ENCODE results near the gene TNFRSF14. TPM values are rescaled to one million over a fixed set of nuclear protein-coding genes. Genes with fewer than 3 reads are reported as not detected.
"Not testable (repeated sequence)": the region's sequence is repeated elsewhere in the genome, so short reads cannot be mapped to it uniquely, and the experiment has no call there.

TNFRSF14 gene
- total and polyA plus RNA-seq, 2 experiments from 2014 or later = 0.24 to 0.75 TPM

DNA sequence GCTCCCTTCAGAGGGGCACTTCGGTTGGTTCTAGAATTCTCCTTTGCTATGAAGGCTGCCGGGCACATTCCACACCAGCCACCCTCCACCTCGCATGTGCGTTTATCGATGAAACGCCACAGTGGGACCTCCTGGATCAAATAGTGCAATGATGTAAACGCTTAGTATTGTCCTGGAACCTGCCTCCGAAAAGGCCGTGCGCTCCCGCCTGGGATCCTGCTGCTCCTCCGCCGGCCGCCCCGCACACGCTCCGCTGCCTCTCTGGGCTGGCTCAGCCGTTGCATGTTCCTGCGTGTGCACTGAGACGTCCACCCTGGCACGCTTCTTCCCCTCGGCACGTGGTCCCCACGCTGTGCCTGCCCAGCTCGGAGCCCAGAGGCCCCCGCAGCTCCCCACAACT, 4.0 kb upstream of the TNFRSF14 start:
- Histone ChIP-seq H3K36me3 (no peaks in the 10 kb centered on the region), H3K4me3 (no peak overlapping the region), H3K27ac (no peak overlapping the region), H3K4me1 (ENCODE audit: low read depth) (peaks cover 10% of the 10 kb centered on the region), H3K9me3 (ENCODE audit: low read depth) (no peaks in the 10 kb centered on the region), H3K27me3 (no peaks in the 10 kb centered on the region)
- TF ChIP-seq, protein P1, sequence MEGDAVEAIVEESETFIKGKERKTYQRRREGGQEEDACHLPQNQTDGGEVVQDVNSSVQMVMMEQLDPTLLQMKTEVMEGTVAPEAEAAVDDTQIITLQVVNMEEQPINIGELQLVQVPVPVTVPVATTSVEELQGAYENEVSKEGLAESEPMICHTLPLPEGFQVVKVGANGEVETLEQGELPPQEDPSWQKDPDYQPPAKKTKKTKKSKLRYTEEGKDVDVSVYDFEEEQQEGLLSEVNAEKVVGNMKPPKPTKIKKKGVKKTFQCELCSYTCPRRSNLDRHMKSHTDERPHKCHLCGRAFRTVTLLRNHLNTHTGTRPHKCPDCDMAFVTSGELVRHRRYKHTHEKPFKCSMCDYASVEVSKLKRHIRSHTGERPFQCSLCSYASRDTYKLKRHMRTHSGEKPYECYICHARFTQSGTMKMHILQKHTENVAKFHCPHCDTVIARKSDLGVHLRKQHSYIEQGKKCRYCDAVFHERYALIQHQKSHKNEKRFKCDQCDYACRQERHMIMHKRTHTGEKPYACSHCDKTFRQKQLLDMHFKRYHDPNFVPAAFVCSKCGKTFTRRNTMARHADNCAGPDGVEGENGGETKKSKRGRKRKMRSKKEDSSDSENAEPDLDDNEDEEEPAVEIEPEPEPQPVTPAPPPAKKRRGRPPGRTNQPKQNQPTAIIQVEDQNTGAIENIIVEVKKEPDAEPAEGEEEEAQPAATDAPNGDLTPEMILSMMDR (IDR thresholded peaks at IDR 0.05; ENCODE audit: low read depth, low read length) = no peak
- no peak for DNase-seq (ENCODE audit: low read depth in 1 of 2, low spot score in 1 of 2)

DNA sequence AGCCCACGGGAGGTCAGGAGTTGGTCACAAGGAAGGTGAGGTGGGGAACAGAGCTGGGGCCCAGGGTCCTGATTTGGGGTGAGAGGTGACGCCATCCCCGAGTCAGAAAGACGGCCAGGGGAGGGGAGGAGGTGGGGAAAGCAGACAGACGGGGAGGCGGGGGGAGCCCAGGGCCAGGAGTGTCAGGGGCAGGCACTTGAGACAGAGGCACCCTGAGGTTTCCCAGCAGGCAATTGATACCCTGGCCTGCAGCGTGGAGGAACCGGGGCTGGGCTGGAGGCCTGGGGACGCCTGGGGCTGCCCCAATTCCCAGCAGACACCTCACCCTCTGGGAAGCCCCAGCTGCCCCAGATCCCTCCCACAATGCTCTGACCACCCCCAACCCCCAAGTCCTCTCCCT, 3.1 kb upstream of the TNFRSF14 start:
- DNase-seq (ENCODE audit: low read depth in 1 of 2, low spot score in 1 of 2); H3K9me3 ChIP-seq (ENCODE audit: low read depth); H3K36me3 ChIP-seq; H3K27ac ChIP-seq; H3K4me3 ChIP-seq; H3K4me1 ChIP-seq (ENCODE audit: low read depth); H3K27me3 ChIP-seq: not testable (repeated sequence)

DNA sequence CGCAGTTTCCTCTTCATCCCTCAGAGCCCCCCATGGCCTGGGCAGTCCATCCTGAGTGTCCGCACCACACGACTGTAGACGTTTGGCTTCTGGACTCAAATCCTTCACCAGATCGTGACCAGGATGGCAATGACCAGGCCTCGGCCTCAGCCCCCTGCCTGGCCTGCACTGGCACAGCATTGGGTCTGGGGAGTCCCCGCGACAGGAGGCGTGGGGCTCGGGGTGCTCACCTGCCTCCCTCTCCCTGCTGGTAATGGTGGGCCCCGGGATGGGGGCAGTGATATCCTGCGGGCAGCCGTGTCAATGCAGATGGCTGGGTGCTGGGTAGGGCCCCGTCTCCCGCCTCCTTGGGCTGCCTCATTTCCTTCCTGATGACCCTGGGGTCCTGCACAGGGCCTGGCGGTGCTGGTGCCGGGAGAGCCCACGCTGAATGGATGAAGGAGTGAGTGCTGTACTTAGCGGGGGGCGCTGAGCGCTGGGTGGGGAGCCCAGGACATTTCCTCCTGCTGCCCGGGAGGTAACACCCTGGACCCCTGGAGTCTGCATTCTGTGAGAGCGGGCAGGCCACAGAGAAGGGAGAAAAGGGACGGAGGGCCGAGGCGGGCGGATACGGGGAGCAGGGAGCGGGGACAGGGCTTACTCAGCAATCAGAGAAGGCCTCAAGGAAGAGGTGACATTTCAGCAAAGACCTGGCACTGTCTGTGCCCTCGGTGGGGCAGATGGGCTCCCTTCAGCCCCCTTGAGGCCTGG, 2.1 kb upstream of the TNFRSF14 start:
- TF ChIP-seq, protein P1 (IDR thresholded peaks at IDR 0.05; ENCODE audit: low read depth, low read length) = no peak
- Histone ChIP-seq H3K27ac (no peak overlapping the region), H3K4me1 (ENCODE audit: low read depth) (peaks cover 10% of the 10 kb centered on the region), H3K36me3 (no peaks in the 10 kb centered on the region), H3K4me3 (no peak overlapping the region), H3K9me3 (ENCODE audit: low read depth) (no peaks in the 10 kb centered on the region), H3K27me3 (no peaks in the 10 kb centered on the region)
- DNase-seq (ENCODE audit: low read depth in 1 of 2, low spot score in 1 of 2) = no peak

DNA sequence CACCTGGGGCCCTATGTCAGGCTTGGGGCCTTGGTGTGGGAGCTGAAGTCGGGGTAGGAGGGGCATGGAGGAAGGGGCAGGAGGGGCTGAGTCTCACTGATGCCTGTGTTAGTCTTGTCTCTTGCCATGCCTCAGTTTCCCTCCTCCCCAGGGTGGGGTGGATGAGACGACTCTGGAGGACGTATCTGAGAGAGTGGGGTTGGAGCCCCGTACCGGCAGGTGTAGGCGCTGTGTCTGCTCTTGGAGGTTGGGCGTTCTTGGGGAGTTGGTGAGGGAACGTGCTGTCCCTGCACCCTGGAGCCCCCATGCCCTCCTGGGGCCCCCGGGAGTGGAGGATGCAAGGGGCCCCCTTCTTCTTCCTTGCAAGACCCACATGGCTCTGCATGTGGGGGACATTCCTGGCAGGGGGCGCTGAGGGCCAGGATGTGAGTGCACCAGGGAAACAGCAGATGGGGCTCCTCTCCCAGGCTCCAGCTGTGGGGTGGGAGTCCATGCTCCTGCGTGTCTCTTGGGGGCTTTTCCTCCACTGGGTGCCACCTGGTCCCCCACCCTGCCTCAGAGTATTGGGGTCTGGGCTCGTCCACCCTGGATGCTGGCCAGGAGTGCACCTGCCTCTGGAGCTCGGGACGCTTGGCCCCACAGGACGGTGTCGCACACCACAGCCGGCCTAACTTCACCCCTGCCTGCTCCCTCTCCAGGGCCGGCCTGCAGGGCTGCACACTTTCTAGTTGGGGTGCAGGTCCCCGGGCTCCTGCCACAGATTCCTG, 1.4 kb upstream of the TNFRSF14 start:
- TF ChIP-seq, protein P1 (IDR thresholded peaks at IDR 0.05; ENCODE audit: low read depth, low read length) = peak; percentile 42
- Histone ChIP-seq H3K9me3 (ENCODE audit: low read depth) (no peaks in the 10 kb centered on the region), H3K36me3 (no peaks in the 10 kb centered on the region), H3K4me3 (no peak overlapping the region), H3K27ac (no peak overlapping the region), H3K27me3 (no peaks in the 10 kb centered on the region), H3K4me1 (ENCODE audit: low read depth) (peaks cover 10% of the 10 kb centered on the region)
- peak; percentile 29 to 40 for DNase-seq (ENCODE audit: low read depth in 1 of 2, low spot score in 1 of 2)

DNA sequence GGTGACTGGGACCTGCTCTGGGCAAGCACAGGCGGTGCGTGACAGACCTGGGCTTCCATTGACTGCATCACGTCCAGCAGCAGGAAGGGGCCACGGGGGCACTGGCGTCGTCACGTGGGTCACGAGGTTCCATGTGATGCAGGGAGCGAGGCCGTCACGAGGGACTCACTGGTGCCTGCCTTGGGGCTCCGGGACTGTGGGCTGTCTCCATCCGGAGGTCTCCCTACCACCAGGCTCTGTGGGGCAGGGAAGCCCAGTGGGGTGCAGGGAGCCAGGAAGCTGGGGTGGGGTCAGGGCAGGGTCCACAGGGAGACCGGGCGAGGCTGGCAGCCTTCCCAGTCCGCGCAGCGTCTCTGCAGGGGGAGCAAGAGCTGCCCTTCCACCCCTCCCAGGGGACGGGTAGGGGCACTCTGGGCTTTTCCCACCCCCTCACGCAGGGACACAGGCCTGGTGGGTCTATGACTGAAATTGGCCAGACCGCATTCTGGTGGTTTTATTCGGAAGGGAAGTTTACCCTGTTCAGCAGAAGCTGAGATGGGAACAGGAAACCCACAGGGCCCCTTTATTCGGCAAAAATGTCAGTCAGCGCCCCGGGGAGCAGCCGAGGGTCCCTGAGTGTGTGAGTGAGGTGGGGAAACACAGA, 416 bp upstream of the TNFRSF14 start:
- no peak overlapping the region for H3K4me3 ChIP-seq
- no peaks in the 10 kb centered on the region for H3K9me3 ChIP-seq (ENCODE audit: low read depth)
- peaks cover 10% of the 10 kb centered on the region for H3K4me1 ChIP-seq (ENCODE audit: low read depth)
- TF ChIP-seq, protein P1 (IDR thresholded peaks at IDR 0.05; ENCODE audit: low read depth, low read length) = no peak
- no peaks in the 10 kb centered on the region for H3K27me3 ChIP-seq
- peak in 1 of 2 donors; percentile 20 for DNase-seq (ENCODE audit: low read depth in 1 of 2, low spot score in 1 of 2)
- no peaks in the 10 kb centered on the region for H3K36me3 ChIP-seq
- no peak overlapping the region for H3K27ac ChIP-seq
